GM23338 (cell line): Measurements from ENCODE around the gene ANXA2R. TPM values are rescaled to one million over a fixed set of nuclear protein-coding genes. Genes with fewer than 3 reads are reported as not detected.

Experiments used
- ATAC-seq: fragments of 200-7000 bp; cut with Tn5 transposase; 3 replicates; pipeline ENCODE4 v1.9.1; 2020
- DNase-seq: peaks from one replicate; pipeline ENCODE4 v3.0.0-alpha.2; 2015; ENCODE audit warnings: low spot score
- H2AFZ ChIP-seq: fragments of 200-600 bp; sonication (generic); 2 replicates; pipeline ENCODE4 v1.8.0; 2016; ENCODE audit warnings: antibody characterized with exemption, mild to moderate bottlenecking, moderate library complexity
- H3F3A ChIP-seq: fragments of 200-600 bp; sonication (generic); replicated peaks from 2 replicates; pipeline ENCODE4 v1.8.0; 2017; ENCODE audit warnings: antibody characterized with exemption, mixed run types, low read depth
- H3K27ac ChIP-seq: fragments of 200-600 bp; sonication (generic); 2 replicates; pipeline ENCODE4 v1.6.1; 2016; ENCODE audit warnings: low read depth
- H3K27me3 ChIP-seq: fragments of 200-600 bp; sonication (generic); 2 replicates; pipeline ENCODE4 v1.8.0; 2016; ENCODE audit warnings: mild to moderate bottlenecking, mixed run types, moderate library complexity; ENCODE audit not compliant: insufficient read depth
- H3K36me3 ChIP-seq: fragments of 200-600 bp; sonication (generic); 2 replicates; pipeline ENCODE4 v1.8.0; 2016; ENCODE audit warnings: mild to moderate bottlenecking; ENCODE audit not compliant: insufficient read depth
- H3K4me1 ChIP-seq: fragments of 200-600 bp; sonication (generic); 2 replicates; pipeline ENCODE4 v1.8.0; 2016; ENCODE audit warnings: mild to moderate bottlenecking, moderate library complexity; ENCODE audit not compliant: insufficient read depth
- H3K4me2 ChIP-seq: fragments of 200-600 bp; sonication (generic); 2 replicates; pipeline ENCODE4 v1.7.1; 2017; ENCODE audit warnings: mixed run types
- H3K4me3 ChIP-seq: fragments of 200-600 bp; sonication (generic); 2 replicates; pipeline ENCODE4 v1.6.1; 2016; ENCODE audit warnings: mixed run types
- H3K79me2 ChIP-seq: fragments of 200-600 bp; sonication (generic); replicated peaks from 2 replicates; pipeline ENCODE4 v1.8.0; 2017; ENCODE audit warnings: mild to moderate bottlenecking; ENCODE audit not compliant: insufficient read depth
- H3K9me2 ChIP-seq: fragments of 200-600 bp; sonication (generic); 2 replicates; pipeline ENCODE4 v1.8.0; 2017; ENCODE audit not compliant: insufficient read depth
- H4K20me1 ChIP-seq: fragments of 200-600 bp; sonication (generic); replicated peaks from 2 replicates; pipeline ENCODE4 v1.8.0; 2017; ENCODE audit warnings: mild to moderate bottlenecking; ENCODE audit not compliant: insufficient read depth
- H3K27ac Mint-ChIP-seq: 2 replicates; pipeline ENCODE4 v1.8.0; 2020; ENCODE audit warnings: inconsistent platforms, mild to moderate bottlenecking, moderate library complexity, mixed read lengths
- H3K27me3 Mint-ChIP-seq: 3 replicates; pipeline ENCODE4 v1.8.0; 2022; ENCODE audit warnings: low read depth, mild to moderate bottlenecking, moderate library complexity, mixed read lengths, inconsistent platforms; ENCODE audit not compliant: insufficient read depth, poor library complexity
- H3K36me3 Mint-ChIP-seq: 3 replicates; pipeline ENCODE4 v1.8.0; 2021; ENCODE audit warnings: low read depth, mild to moderate bottlenecking, inconsistent platforms, moderate library complexity, mixed read lengths
- H3K4me1 Mint-ChIP-seq: 3 replicates; pipeline ENCODE4 v1.8.0; 2020; ENCODE audit warnings: mild to moderate bottlenecking, inconsistent platforms, mixed read lengths
- H3K4me3 Mint-ChIP-seq: 3 replicates; pipeline ENCODE4 v1.8.0; 2021; ENCODE audit warnings: moderate library complexity, mild to moderate bottlenecking, inconsistent platforms, mixed read lengths
- H3K9me3 Mint-ChIP-seq: 3 replicates; pipeline ENCODE4 v1.8.0; 2020; ENCODE audit warnings: moderate library complexity, mild to moderate bottlenecking, inconsistent platforms, mixed read lengths
- CREB1 ChIP-seq: fragments of 250-450 bp; sonication (Bioruptor Pico); IDR thresholded peaks from 2 replicates; pipeline ENCODE4 v1.5.0; 2020; ENCODE audit warnings: low read depth, mild to moderate bottlenecking, moderate library complexity
- CTCF ChIP-seq, 2 experiments: fragments of 200-600 bp in 1 of 2; sonication (generic) in 1 of 2; conservative IDR thresholded peaks; 2 replicates each; pipeline versions ENCODE4 v1.5.1 to v1.6.1; 2016 to 2017; ENCODE audit warnings: antibody characterized with exemption in 2 of 2, low read depth in 2 of 2, mild to moderate bottlenecking in 2 of 2, moderate library complexity in 1 of 2
- ETS1 ChIP-seq: IDR thresholded peaks from 2 replicates; pipeline ENCODE4 v1.6.1; 2016; ENCODE audit warnings: antibody characterized with exemption
- EZH2 ChIP-seq: fragments of 200-600 bp; sonication (generic); IDR thresholded peaks from one replicate; pipeline ENCODE4 v1.8.0; 2017; ENCODE audit warnings: antibody characterized with exemption, mild to moderate bottlenecking, low read depth; ENCODE audit not compliant: unreplicated experiment
- EZH2phosphoT487 ChIP-seq: fragments of 200-600 bp; sonication (generic); IDR thresholded peaks from one replicate; pipeline ENCODE4 v1.8.1; 2018; ENCODE audit warnings: antibody characterized with exemption; ENCODE audit not compliant: unreplicated experiment
- JUNB ChIP-seq: IDR thresholded peaks from one replicate; pipeline ENCODE4 v1.6.1; 2016; ENCODE audit warnings: antibody characterized with exemption; ENCODE audit not compliant: unreplicated experiment
- NANOG ChIP-seq: IDR thresholded peaks from 2 replicates; pipeline ENCODE4 v1.6.1; 2016; ENCODE audit warnings: antibody characterized with exemption, borderline replicate concordance
- POLR2AphosphoS5 ChIP-seq: IDR thresholded peaks from 2 replicates; pipeline ENCODE4 v1.6.1; 2016; ENCODE audit warnings: antibody characterized with exemption, low read depth
- REST ChIP-seq: IDR thresholded peaks from one replicate; pipeline ENCODE4 v1.6.1; 2018; ENCODE audit warnings: antibody characterized with exemption; ENCODE audit not compliant: unreplicated experiment
- STAT1 ChIP-seq: IDR thresholded peaks from one replicate; pipeline ENCODE4 v1.6.1; 2016; ENCODE audit warnings: antibody characterized with exemption; ENCODE audit not compliant: unreplicated experiment
- ZNF114 ChIP-seq: fragments of 250-450 bp; sonication (Bioruptor Pico); IDR thresholded peaks from 2 replicates; pipeline ENCODE4 v1.5.0; 2020; ENCODE audit warnings: mild to moderate bottlenecking, moderate library complexity
- ZNF331 ChIP-seq: fragments of 250-450 bp; sonication (Bioruptor Pico); IDR thresholded peaks from 2 replicates; pipeline ENCODE4 v1.5.0; 2020; ENCODE audit warnings: low read depth, mild to moderate bottlenecking, moderate library complexity
- ZNF462 ChIP-seq: fragments of 250-450 bp; sonication (Bioruptor Pico); IDR thresholded peaks from 2 replicates; pipeline ENCODE4 v1.5.0; 2020; ENCODE audit warnings: mild to moderate bottlenecking, moderate library complexity
- polyA plus RNA-seq: library from polyadenylated mRNA; unstranded; fragments of >200 nt; fragmentation: Nextera tagmentation; extraction: Ambion mirVana; gene quantifications from 2 replicates; pipeline ENCODE4 v1.2.1, GENCODE V29; 2016
- total RNA-seq: library from RNA; depleted of rRNA; stranded (reverse); fragments of >200 nt; shearing (Covaris generic); gene quantifications from 2 replicates; pipeline ENCODE4 v1.2.3, GENCODE V29; 2014

Gene ANXA2R
- total and polyA plus RNA-seq, 2 experiments from 2014 or later: 0.21 TPM; not detected in 1

- Histone ChIP-seq H3K27ac (no peak overlapping the region), H3K4me2 (peak overlapping the region; percentile 67), H3F3A (peaks cover 20% of the 10 kb centered on the region), H2AFZ (no peak overlapping the region), H3K9me2 (no peaks in the 10 kb centered on the region), H4K20me1 (peaks cover 18% of the 10 kb centered on the region), H3K79me2 (no peaks in the 10 kb centered on the region), H3K27me3 (peaks cover 100% of the 10 kb centered on the region), H3K4me3 (peak overlapping the region; percentile 27), H3K36me3 (no peaks in the 10 kb centered on the region), H3K4me1 (peaks cover 41% of the 10 kb centered on the region)
- Mint-ChIP-seq H3K27ac (no peak overlapping the region), H3K4me3 (peak overlapping the region; percentile 46; the same call in 2 of the 3 replicates), H3K4me1 (peaks cover 45% of the 10 kb centered on the region), H3K36me3 (no peaks in the 10 kb centered on the region), H3K9me3 (peaks cover 3% of the 10 kb centered on the region; the same call in 2 of the 3 replicates), H3K27me3 (peaks cover 95% of the 10 kb centered on the region)
- ATAC-seq: peak; percentile 15
- peak; percentile 54 for DNase-seq
- TF ChIP-seq CREB1 (no peak), CTCF (conservative IDR thresholded peaks at IDR 0.05; ENCODE audit: low read depth in 2 of 2) (peak in 1 of 2 experiments; percentile 17; a peak in 1 of 4 replicates), ZNF462 (CRISPR knock-in tag) (no peak), STAT1 (no peak), POLR2AphosphoS5 (no peak), ZNF331 (CRISPR knock-in tag) (no peak), REST (no peak), EZH2phosphoT487 (no peak), EZH2 (peak; percentile 64), ZNF114 (CRISPR knock-in tag) (no peak), NANOG (no peak), JUNB (no peak), ETS1 (no peak)
These were observed 19.7 kb downstream of the ANXA2R start for GRCh38 chr5:43020399-43020746.
